GM18909 (cell line): Measurements from ENCODE around the gene DNAJC30.
"Not testable (repeated sequence)": the region's sequence is repeated elsewhere in the genome, so short reads cannot be mapped to it uniquely, and the experiment has no call there.

Source experiments
- ATAC-seq: cut with Tn5 transposase; IDR thresholded peaks from one replicate; pipeline ENCODE4 v1.9.1; 2021; ENCODE audit warnings: mild to moderate bottlenecking; ENCODE audit not compliant: unreplicated experiment, poor library complexity

The DNAJC30 gene

GRCh38 chr7:73685311-73685710 lies 2.1 kb upstream of the DNAJC30 start:
- ATAC-seq = no peak

- peak; percentile 19 for ATAC-seq
Measured at GRCh38 chr7:73683788-73684693, 788 bp upstream of the DNAJC30 start.

DNA sequence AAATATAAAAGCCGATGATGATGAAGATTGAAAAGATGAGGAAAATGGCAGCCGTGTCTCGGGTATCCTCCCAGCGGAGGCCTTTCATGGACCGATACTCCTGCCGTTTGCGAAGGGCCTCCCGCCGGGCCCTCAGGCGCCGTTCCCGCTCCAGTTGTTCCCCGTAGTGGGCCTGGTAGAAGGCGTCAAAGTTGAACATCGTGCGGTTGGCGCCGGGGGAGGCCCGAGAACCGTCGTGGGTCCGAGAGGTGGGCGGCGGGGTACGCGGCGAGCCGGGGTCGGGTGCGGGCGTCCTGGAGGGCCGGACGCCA lies 553 bp downstream of the DNAJC30 start:
- peak; percentile 1 for ATAC-seq

- ATAC-seq = no peak
Measured at GRCh38 chr7:73681031-73681430, 2.2 kb downstream of the DNAJC30 start.

GRCh38 chr7:73680501-73680900 lies 2.8 kb downstream of the DNAJC30 start:
- ATAC-seq = no peak

- no peak for ATAC-seq
Measured at GRCh38 chr7:73679709-73680108, 3.5 kb downstream of the DNAJC30 start.

GRCh38 chr7:73678862-73679261 lies 4.4 kb downstream of the DNAJC30 start:
- ATAC-seq = no peak

GRCh38 chr7:73676062-73676461 lies 7.2 kb downstream of the DNAJC30 start:
- not testable (repeated sequence) for ATAC-seq

DNA sequence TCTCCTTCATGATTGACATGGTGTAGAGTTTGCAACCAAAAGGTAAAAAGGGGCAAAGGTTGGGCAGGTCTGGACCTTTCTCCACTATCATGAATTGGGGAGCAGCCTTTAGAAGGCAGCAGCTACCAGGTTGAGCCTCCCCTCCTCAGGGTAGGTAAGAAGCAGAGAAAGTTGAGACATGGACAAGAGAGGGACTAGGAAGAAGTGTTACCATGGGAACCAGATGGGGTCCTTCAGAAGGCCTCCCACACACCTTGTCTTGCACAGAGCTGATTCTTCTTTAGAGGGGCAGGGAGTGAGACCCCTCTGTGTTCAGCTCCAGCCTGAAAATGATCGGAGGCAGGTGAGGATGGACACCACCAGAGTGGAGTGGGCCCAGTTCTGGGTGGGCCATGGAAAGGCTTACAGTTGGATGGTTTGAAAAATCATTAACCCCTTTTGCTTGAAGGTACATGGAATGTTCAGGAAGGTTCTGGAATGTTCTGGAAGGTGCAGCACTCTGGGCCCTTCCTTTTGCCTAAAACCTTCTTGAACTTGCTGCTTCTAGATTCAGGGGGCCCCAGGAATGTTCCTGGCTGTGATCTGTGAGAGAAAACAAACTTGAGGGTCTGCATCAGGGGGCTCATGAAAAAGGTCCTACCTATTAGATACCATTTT lies 8.7 kb downstream of the DNAJC30 start:
- no peak for ATAC-seq

GRCh38 chr7:73671857-73672445 lies 11.3 kb downstream of the DNAJC30 start:
- no peak for ATAC-seq

DNA sequence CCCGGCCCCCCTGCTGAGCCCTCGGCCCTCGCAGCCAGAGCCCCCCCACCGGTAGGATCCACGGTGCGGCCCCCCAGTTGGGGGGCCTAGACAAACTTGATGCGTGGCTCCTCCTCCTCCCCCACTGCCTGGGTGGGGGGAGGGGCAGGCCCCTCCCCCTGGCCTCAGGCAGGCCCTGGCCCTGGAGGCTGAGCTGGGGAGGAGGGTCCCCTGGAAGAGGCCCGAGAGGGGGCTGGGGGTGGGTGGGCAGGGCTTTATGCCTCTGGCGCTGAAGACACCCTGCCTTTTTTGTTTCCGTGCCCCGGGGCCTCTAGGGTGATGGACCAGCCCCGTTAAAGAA lies 12.0 kb downstream of the DNAJC30 start:
- ATAC-seq = no peak

DNA sequence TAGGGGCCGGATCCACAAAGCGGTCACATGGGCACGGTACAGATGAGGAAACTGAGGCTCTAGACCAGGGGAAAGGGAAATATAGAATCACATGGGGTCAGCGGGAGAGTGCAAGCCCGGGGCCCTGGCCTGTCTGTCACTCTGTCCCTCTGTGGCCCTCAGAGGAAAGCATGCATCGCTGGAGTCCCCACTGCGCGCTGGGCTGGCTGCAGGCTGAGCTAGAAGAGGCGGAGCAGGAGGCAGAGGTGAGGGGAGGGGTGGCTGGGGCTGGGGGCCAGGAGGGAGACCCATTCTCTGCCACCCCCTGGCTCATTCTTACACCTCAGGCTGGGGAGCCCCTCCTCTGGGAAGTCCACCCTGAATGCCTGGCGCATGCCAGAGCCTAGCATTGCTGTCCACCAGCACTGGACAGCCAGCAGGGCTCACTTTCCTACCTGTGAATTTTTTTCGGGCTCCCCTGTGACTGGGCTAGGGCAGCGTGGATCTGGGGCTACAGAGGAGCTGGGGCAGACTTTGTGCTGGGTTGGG lies 13.3 kb downstream of the DNAJC30 start:
- no peak for ATAC-seq

DNA sequence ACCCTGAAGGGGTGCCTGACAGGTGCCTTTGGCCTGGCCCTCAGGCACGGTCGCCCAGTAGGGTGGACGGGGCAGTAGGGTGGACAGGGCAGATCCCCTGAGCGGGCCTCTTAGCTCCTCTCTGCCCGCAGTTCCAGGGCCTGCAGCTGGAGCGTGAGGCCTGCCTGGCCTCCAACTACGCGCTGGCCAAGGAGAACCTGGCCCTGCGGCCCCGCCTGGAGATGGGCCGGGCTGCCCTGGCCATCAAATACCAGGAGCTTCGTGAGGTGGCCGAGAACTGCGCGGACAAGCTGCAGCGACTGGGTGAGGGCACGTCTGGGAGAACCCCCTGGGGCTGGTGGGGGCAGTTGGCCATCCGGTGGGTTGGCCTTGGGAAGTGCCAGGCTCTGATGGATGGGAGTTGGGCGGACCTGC lies 14.0 kb downstream of the DNAJC30 start:
- no peak for ATAC-seq

- no peak for ATAC-seq
Measured at GRCh38 chr7:73668886-73669230, 14.4 kb downstream of the DNAJC30 start.

DNA sequence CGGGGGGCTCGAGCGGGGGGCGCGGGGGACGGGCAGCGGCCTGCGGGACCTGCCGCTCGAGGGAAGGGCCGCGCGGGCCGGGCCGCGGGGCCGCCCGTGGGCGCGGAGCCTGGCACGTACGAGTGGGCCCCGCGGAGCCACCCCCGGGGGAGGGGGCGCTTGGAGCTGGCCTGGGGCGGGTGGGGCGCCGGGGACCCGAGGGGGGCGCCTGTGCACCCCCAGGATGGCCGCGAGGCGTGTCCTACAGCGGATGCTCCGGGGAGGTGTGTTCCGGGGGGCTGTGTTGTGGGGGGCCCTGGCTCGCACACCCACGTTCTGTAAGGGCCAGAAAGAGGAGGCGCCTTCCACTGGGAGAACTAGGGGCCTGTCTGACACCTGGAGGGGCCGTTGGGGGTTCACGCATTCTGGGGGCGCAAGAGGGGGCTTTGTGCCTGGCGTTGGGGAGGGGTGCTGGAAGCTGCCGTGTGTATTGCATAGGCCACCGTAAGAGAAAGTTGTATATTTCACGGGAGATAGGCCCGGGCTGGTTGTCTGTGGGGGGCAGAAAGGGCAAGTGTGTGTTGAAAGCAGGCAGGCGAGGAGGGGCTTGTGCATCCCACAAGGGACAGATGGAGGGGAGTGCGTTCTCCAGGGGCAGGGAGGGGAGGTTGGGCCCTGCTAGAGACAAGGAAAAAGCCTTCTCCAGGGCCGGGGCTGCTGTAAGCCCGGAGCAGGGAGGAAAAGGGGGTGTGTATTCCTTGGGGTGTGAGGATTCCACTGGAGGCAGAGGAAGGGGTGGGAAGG lies 15.0 kb downstream of the DNAJC30 start:
- peak; percentile 14 for ATAC-seq

- peak; percentile 89 for ATAC-seq
Measured at GRCh38 chr7:73667344-73668102, 15.7 kb downstream of the DNAJC30 start, which contains the start of gene VPS37D. Gene VPS37D, plus strand, starts transcription at chr7:73667831. Its CDS starts 128 bp downstream, at chr7:73667959.

GRCh38 chr7:73663033-73663432 lies 20.2 kb downstream of the DNAJC30 start:
- no peak for ATAC-seq

GRCh38 chr7:73660594-73660993 lies 22.7 kb downstream of the DNAJC30 start:
- ATAC-seq = not testable (repeated sequence)

DNA sequence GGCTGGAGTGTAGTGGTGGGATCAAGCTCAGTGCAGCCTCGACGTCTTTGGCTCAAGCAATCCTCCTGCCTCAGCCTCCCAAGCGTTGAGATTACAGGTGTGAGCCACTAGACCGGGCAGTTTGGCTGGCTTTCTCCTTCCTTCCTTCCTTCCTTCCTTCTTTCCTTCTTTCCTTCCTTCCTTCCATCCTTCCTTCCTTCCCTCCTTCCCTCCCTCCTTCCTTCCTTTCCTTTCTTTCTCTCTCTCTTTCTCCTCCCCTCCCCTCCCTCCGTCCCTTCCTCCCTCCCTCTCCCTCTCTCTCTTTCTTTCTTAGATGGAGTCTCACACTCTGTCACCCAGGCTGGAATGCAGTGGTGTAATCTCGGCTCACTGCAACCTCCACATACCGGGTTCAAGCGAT lies 23.3 kb downstream of the DNAJC30 start:
- ATAC-seq = no peak

DNA sequence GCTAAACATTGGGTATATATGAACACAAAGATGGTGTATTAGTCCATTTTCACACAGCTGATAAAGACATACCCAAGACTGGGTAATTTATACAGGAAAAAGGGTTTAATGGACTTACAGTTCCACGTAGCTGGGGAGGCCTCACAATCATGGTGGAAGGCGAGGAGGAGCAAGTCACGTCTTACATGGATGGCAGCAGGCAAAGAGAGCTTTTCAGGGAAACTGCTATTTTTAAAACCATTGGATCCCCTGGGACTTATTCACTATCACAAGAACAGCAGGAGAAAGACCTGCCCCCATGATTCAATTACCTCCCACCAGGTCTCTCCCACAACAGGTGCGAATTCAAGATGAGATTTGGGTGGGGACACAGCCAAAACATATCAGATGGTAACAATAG lies 27.9 kb downstream of the DNAJC30 start:
- ATAC-seq = not testable (repeated sequence)
